HepG2 (cell line): Measurements from ENCODE around the gene TUBGCP6. TPM values are rescaled to one million over a fixed set of nuclear protein-coding genes. Genes with fewer than 3 reads are reported as not detected.
A peak's percentile ranks its signal among the peaks of the same experiment; 100 is the strongest.

Source experiments
- ATF3 ChIP-seq: sonication (generic); formaldehyde crosslinking; IDR thresholded peaks from 2 replicates; pipeline ENCODE4 v1.4.0; 2020; ENCODE audit warnings: missing genetic modification reagents
- CBX1 ChIP-seq: IDR thresholded peaks from one replicate; pipeline ENCODE4 v1.6.1; 2016; ENCODE audit warnings: antibody characterized with exemption, low read depth
- CREB1 ChIP-seq, 2 experiments: fragments of 450-650 bp in 1 of 2; IDR thresholded peaks; 2 replicates each; pipeline ENCODE4 v1.6.1; 2016 to 2017; ENCODE audit warnings: control low read depth in 1 of 2, mild to moderate bottlenecking in 1 of 2, missing compliant biosample characterization in 1 of 2, missing genetic modification characterization in 1 of 2
- JUNB ChIP-seq: sonication (generic); formaldehyde crosslinking; IDR thresholded peaks from 2 replicates; pipeline ENCODE4 v1.8.0; 2022; ENCODE audit warnings: missing genetic modification reagents, mild to moderate bottlenecking, borderline replicate concordance
- KAT7 ChIP-seq: IDR thresholded peaks from 2 replicates; pipeline ENCODE4 v1.6.1; 2018; ENCODE audit warnings: borderline replicate concordance, missing compliant biosample characterization
- KDM6A ChIP-seq: IDR thresholded peaks from 2 replicates; pipeline ENCODE4 v1.6.1; 2016; ENCODE audit warnings: low read depth
- KLF16 ChIP-seq, 2 experiments: sonication (generic) in 1 of 2; formaldehyde crosslinking in 1 of 2; IDR thresholded peaks; 2 replicates each; pipeline versions ENCODE4 v1.6.1 to v1.8.0; 2016 to 2023; ENCODE audit warnings: missing genetic modification reagents in 2 of 2, missing compliant biosample characterization in 1 of 2
- LRRFIP1 ChIP-seq: sonication (generic); formaldehyde crosslinking; conservative IDR thresholded peaks from 2 replicates; pipeline ENCODE4 v1.4.0; 2020; ENCODE audit warnings: missing genetic modification reagents
- PBX2 ChIP-seq: IDR thresholded peaks from 2 replicates; pipeline ENCODE4 v1.6.1; 2016; ENCODE audit warnings: control low read depth
- SAP130 ChIP-seq: IDR thresholded peaks from 2 replicates; pipeline ENCODE4 v1.6.1; 2016; ENCODE audit warnings: low read depth
- SMAD3 ChIP-seq: sonication (generic); formaldehyde crosslinking; IDR thresholded peaks from 2 replicates; pipeline ENCODE4 v1.4.0; 2020; ENCODE audit warnings: missing genetic modification reagents
- ZBTB42 ChIP-seq: sonication (generic); formaldehyde crosslinking; IDR thresholded peaks from 2 replicates; pipeline ENCODE4 v1.5.0; 2020; ENCODE audit warnings: mild to moderate bottlenecking, missing genetic modification reagents
- ZNF281 ChIP-seq: sonication (generic); formaldehyde crosslinking; IDR thresholded peaks from 2 replicates; pipeline ENCODE4 v1.4.0; 2020; ENCODE audit warnings: missing genetic modification reagents, borderline replicate concordance
- ZNF414 ChIP-seq: sonication (generic); formaldehyde crosslinking; IDR thresholded peaks from 2 replicates; pipeline ENCODE4 v1.5.0; 2020; ENCODE audit warnings: missing genetic modification reagents
- ZNF468 ChIP-seq: sonication (generic); formaldehyde crosslinking; IDR thresholded peaks from 2 replicates; pipeline ENCODE4 v1.8.0; 2022; ENCODE audit warnings: mild to moderate bottlenecking, moderate library complexity, missing genetic modification reagents
- ZNF564 ChIP-seq: sonication (generic); formaldehyde crosslinking; IDR thresholded peaks from 2 replicates; pipeline ENCODE4 v1.8.1; 2023; ENCODE audit warnings: mild to moderate bottlenecking, missing genetic modification reagents
- ZNF597 ChIP-seq: sonication (generic); formaldehyde crosslinking; IDR thresholded peaks from 2 replicates; pipeline ENCODE4 v1.5.0; 2020; ENCODE audit warnings: missing genetic modification reagents
- ZNF598 ChIP-seq: sonication (generic); formaldehyde crosslinking; IDR thresholded peaks from 2 replicates; pipeline ENCODE4 v1.5.1; 2020; ENCODE audit warnings: mild to moderate bottlenecking, missing genetic modification reagents, borderline replicate concordance
- ZNF607 ChIP-seq: sonication (generic); formaldehyde crosslinking; IDR thresholded peaks from 2 replicates; pipeline ENCODE4 v1.5.1; 2020; ENCODE audit warnings: missing genetic modification reagents, mild to moderate bottlenecking, borderline replicate concordance
- polyA plus RNA-seq, 8 experiments: library from polyadenylated mRNA; depleted of rRNA in 3 of 8; stranded (reverse) in 7 of 8; unstranded in 1 of 8; fragments of >200 nt; fragmentation: Illumina TruSeq in 4 of 8; extraction: Trizol in 4 of 8; gene quantifications; 2 replicates each; pipeline versions ENCODE4 v1.2.1 to v1.2.3, GENCODE V29; 2011 to 2016; ENCODE audit warnings: low read depth in 4 of 8, missing spikeins in 1 of 8, mixed read lengths in 1 of 8; ENCODE audit not compliant: insufficient read depth in 1 of 8
- total RNA-seq, 5 experiments: library from RNA; depleted of rRNA; stranded (reverse); fragments of >200 nt; fragmentation: Illumina TruSeq; extraction: Trizol; gene quantifications; 2 replicates each; pipeline ENCODE4 v1.2.3, GENCODE V29; 2016; ENCODE audit warnings: low read depth in 1 of 5

Gene TUBGCP6
- total and polyA plus RNA-seq, 2 of the 13 experiments (the other 11 are each of a cell fraction or from before 2014, with no cell fraction given) = 14.6 to 15.7 TPM

GRCh38 chr22:50201191-50202129 is 43.4 kb downstream of the TUBGCP6 start (continued):
- TF ChIP-seq ATF3 (CRISPR knock-in tag) = no peak
- no peak for TF ChIP-seq ZNF281 (CRISPR knock-in tag)
- TF ChIP-seq CREB1 (IDR thresholded peaks at IDR 0.05) = no peak
- no peak for TF ChIP-seq CREB1 (CRISPR knock-in tag; IDR thresholded peaks at IDR 0.05)
- TF ChIP-seq KLF16 (CRISPR knock-in tag; IDR thresholded peaks at IDR 0.05) = no peak
- TF ChIP-seq SMAD3 (CRISPR knock-in tag) = no peak
- no peak for TF ChIP-seq ZNF414 (CRISPR knock-in tag)
- TF ChIP-seq ZNF597 (CRISPR knock-in tag) = no peak
- TF ChIP-seq SAP130 (CRISPR knock-in tag) = 0 out of 2 replicates have a peak, but pooled peaks have one; percentile 46
- 0 out of 2 replicates have a peak, but pooled peaks have one; percentile 26 for TF ChIP-seq ZNF598
- no peak for TF ChIP-seq ZBTB42 (CRISPR knock-in tag)
- no peak for TF ChIP-seq LRRFIP1 (CRISPR knock-in tag)
- no peak for TF ChIP-seq KAT7 (CRISPR knock-in tag)
- TF ChIP-seq ZNF468 (CRISPR knock-in tag) = no peak
- no peak for TF ChIP-seq ZNF607
- TF ChIP-seq CBX1 = no peak
- TF ChIP-seq ZNF564 (CRISPR knock-in tag) = no peak
- TF ChIP-seq KDM6A (CRISPR knock-in tag) = no peak
- TF ChIP-seq PBX2 (CRISPR knock-in tag) = no peak
- TF ChIP-seq JUNB (CRISPR knock-in tag) = no peak
